Melanocyte of skin (primary cell): ENCODE measurements around the gene ARL6IP6. TPM values are rescaled to one million over a fixed set of nuclear protein-coding genes. Genes with fewer than 3 reads are reported as not detected.

ENCODE experiments used
- total RNA-seq, 2 donors: library from RNA; depleted of rRNA; stranded (reverse); fragments of >200 nt; gene quantifications; 2 replicates each; pipeline ENCODE4 v1.2.3, GENCODE V29; 2012

ARL6IP6 gene
- total RNA-seq = 10 to 100 TPM; 26.5 to 38.0 TPM

GRCh38 chr2:152718076-152718908 lies at the start of gene ARL6IP6:
Gene ARL6IP6, plus strand, starts transcription at chr2:152718620. Its CDS starts 5 bp downstream, at chr2:152718625.

GRCh38 chr2:152717228-152718075 lies 968 bp upstream of the ARL6IP6 start, which contains the start of gene PRPF40A:
Gene PRPF40A, minus strand, starts transcription at chr2:152717461. Its CDS starts 22 bp downstream, at chr2:152717439.

Other genes with a start within 250 kb of the ARL6IP6 start
- 100 to 1,000 TPM in 1 of 2 donors, 10 to 100 TPM in 1; 98.4 to 123 TPM for gene PRPF40A, start 1.2 kb upstream of the ARL6IP6 start, total RNA-seq